ENCODE data around the gene RB1. TPM values are rescaled to one million over a fixed set of nuclear protein-coding genes. Genes with fewer than 3 reads are reported as not detected.

The RB1 gene
- polyA plus RNA-seq, 1 donor from 2014 or later = 29.5 TPM

GRCh38 chr13:48477191-48477855, 173.8 kb downstream of the RB1 start:
- Histone ChIP-seq H3K9ac (ENCODE audit: low read length) (no peak overlapping the region), H4K20me1 (ENCODE audit: insufficient read depth) (no peaks in the 10 kb centered on the region), H3K36me3 (ENCODE audit: insufficient read depth, low read length) (peaks cover 10% of the 10 kb centered on the region), H3F3A (ENCODE audit: insufficient read depth, low read length, poor library complexity, severe bottlenecking) (no peaks in the 10 kb centered on the region), H3K79me2 (replicated peaks; ENCODE audit: insufficient read depth, low read length) (no peaks in the 10 kb centered on the region), H3K4me2 (ENCODE audit: low read length) (no peak overlapping the region), H3K4me3 (ENCODE audit: low read length) (no peak overlapping the region), H3K27ac (ENCODE audit: low read length) (no peak overlapping the region), H2AFZ (ENCODE audit: low read depth, low read length) (no peak overlapping the region), H3K27me3 (ENCODE audit: insufficient read depth, low read depth, low read length) (no peaks in the 10 kb centered on the region), H3K9me3 (ENCODE audit: low read length) (no peaks in the 10 kb centered on the region), H3K9me2 (ENCODE audit: insufficient read depth, low read length) (no peaks in the 10 kb centered on the region)
- TF ChIP-seq EZH2 (IDR thresholded peaks at IDR 0.05; ENCODE audit: borderline replicate concordance, insufficient read depth, low read length, poor library complexity, severe bottlenecking) = no peak

- no peak overlapping the region for H3K4me3 ChIP-seq (ENCODE audit: low read length)
- no peak overlapping the region for H2AFZ ChIP-seq (ENCODE audit: low read depth, low read length)
- no peaks in the 10 kb centered on the region for H4K20me1 ChIP-seq (ENCODE audit: insufficient read depth)
- no peaks in the 10 kb centered on the region for H3K27me3 ChIP-seq (ENCODE audit: insufficient read depth, low read depth, low read length)
- TF ChIP-seq EZH2 (IDR thresholded peaks at IDR 0.05; ENCODE audit: borderline replicate concordance, insufficient read depth, low read length, poor library complexity, severe bottlenecking) (no peak), CTCF (IDR thresholded peaks at IDR 0.05; ENCODE audit: poor library complexity, severe bottlenecking) (no peak), TAF1 (IDR thresholded peaks at IDR 0.05; ENCODE audit: low read depth) (no peak), MXI1 (conservative IDR thresholded peaks at IDR 0.05; ENCODE audit: poor library complexity, severe bottlenecking) (no peak), REST (IDR thresholded peaks at IDR 0.05; ENCODE audit: borderline replicate concordance) (no peak), RAD21 (conservative IDR thresholded peaks at IDR 0.05) (no peak), EP300 (conservative IDR thresholded peaks at IDR 0.05; ENCODE audit: poor library complexity, severe bottlenecking) (no peak), SMC3 (conservative IDR thresholded peaks at IDR 0.05; ENCODE audit: poor library complexity) (no peak)
- no peaks in the 10 kb centered on the region for H3K9me2 ChIP-seq (ENCODE audit: insufficient read depth, low read length)
- no peaks in the 10 kb centered on the region for H3F3A ChIP-seq (ENCODE audit: insufficient read depth, low read length, poor library complexity, severe bottlenecking)
- peaks cover 10% of the 10 kb centered on the region for H3K36me3 ChIP-seq (ENCODE audit: insufficient read depth, low read length)
- no peak overlapping the region for H3K4me2 ChIP-seq (ENCODE audit: low read length)
- H3K27ac ChIP-seq (ENCODE audit: low read length) = no peak overlapping the region
- no peaks in the 10 kb centered on the region for H3K9me3 ChIP-seq (ENCODE audit: low read length)
- no peak overlapping the region for H3K9ac ChIP-seq (ENCODE audit: low read length)
- no peaks in the 10 kb centered on the region for H3K79me2 ChIP-seq (replicated peaks; ENCODE audit: insufficient read depth, low read length)
Measured at GRCh38 chr13:48478391-48478790, 174.8 kb downstream of the RB1 start.

Data from neural cell (in vitro differentiated cells).